NCI-H2227 (cell line): ENCODE measurements around the gene CHSY3.

ENCODE experiments used
- DNase-seq: peaks from one replicate; lab custom pipeline; 2025; ENCODE audit not compliant: unreplicated experiment; lab: John Stamatoyannopoulos, UW

CHSY3 gene

GRCh38 chr5:129904102-129904666, at the start of gene CHSY3:
Gene CHSY3 (plus strand): TSS chr5:129904465.
- DNase-seq: peak; percentile 62

DNA sequence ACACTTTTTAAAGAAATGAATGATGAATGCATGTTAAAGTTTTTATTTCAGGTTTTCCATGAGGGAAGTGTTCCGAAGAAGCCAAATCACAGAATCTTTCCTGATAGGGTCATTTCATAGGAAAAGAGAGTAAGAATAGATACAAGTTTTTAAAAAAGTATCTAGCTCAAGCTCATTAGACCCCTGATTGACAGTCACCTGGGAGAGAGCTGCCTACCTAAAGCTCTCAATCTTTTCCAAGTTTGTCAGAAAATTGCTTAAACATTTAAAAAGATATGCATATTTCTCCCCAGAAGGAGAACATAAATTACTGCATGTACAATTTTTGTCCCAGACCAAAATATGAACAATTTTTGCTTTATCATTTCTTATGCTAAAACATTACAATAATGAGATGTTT, 47.9 kb upstream of the CHSY3 start:
- no peak for DNase-seq

- no peak for DNase-seq
Measured at GRCh38 chr5:129857116-129857515, 47.1 kb upstream of the CHSY3 start.

- DNase-seq: no peak
Measured at GRCh38 chr5:129858131-129858675, 46.1 kb upstream of the CHSY3 start.

DNA sequence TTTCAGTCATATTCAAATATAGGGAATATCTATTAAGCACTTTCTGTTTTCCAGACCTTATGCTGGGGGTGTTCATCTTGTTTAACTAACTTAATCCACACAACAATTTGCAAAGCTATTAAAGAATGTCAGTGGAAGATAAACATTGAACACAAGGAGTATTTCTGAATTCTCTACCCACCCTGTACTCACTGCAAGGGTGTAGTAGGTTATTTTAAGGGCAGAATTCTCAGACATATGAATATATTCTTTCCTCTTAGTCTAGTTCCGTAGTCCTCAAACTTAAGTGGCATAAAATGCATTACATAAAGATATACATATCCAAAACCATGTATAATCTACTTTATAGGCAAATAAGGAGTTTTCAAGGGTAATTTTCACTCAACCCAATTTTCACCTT, 19.9 kb upstream of the CHSY3 start:
- DNase-seq: no peak

- DNase-seq: no peak
Measured at GRCh38 chr5:129899454-129899853, 4.8 kb upstream of the CHSY3 start.

DNA sequence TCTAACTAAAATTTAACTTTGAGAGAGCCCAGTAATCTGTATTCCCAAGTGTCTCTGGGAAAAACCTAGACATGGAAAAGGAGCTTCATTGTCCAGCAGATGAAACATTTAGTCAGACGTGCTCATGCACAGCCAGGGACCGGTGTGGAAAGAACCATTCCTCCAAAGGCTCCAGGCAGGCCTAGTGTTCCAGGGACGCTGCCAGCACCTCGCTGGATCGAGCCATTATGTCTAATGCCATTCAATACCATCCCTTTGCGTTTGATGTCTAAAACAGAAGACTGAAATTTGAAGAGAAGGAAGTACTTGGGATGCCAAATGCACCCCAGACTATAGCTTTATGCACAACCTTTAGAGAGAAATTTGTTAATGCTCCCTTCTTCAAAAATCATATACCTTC, 1.4 kb upstream of the CHSY3 start:
- no peak for DNase-seq

- no peak for DNase-seq
Measured at GRCh38 chr5:129903466-129904101, 681 bp upstream of the CHSY3 start.

- no peak for DNase-seq
Measured at GRCh38 chr5:129904667-129905472, 605 bp downstream of the CHSY3 start.

DNA sequence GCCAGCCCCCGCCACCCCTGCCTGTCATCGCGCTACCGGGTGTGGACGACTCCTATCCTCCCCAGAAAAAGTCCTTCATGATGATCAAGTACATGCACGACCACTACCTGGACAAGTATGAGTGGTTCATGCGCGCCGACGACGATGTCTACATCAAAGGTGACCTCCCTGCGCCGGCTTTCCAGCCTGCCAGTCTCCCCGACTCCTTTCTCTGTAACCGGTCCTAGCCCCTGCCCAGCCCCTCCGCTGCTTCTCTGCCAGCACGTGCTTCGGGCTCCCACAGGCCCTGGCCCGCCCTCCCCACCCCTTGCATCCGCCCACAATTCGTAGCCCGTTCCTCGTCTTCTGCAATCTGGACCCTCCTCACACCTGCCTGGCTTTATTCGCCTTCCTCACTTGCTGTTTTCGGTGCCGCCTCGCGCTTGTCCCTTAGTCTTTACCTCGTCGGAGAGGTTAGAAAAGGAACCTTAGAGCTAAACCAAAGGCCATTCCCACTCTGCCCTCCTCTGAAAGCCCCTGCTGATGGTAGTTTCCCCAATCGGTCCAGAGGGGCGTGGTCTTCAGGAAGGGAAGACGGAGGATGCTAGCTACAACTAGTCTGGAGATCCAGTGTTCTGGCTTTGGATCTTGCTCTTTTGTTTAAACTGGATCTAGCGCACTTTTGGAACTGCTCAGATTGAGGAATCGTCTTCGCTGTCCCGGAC, 1.4 kb downstream of the CHSY3 start:
- DNase-seq: no peak

DNA sequence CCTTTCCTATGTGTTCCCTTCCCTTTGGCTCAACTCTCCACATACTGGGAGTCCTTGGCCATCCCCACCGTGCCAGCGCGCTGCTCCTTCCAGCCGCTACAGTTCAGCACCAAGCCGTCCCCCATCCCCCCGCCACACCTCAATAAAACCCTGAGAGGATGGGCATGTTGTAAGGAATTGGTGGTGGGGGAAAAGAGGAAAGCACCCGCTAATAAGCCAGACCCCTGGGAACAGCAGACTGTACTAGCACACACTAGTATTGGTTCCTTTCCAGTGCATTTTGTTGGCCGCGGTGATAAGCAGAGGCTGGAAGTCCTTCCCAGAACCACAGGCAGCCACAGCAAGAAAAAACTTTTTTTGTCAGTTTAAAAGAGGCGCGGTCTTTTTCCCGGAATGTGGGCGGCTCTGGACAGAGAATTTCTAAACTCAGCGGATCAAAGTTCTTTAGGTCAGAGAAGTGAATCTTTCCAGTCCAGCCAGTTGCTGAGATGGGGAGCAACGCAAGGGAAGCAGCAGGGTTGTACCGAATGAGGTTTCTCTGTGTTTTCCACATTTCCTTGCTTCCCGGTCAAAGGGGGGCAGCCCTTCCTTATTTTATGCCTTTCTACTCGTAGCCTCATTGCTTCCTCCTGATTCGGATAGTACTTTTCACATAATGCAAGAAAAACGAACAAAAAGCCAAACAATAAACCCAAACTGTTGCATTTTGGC, 2.1 kb downstream of the CHSY3 start:
- no peak for DNase-seq

GRCh38 chr5:129909225-129909624, 5.0 kb downstream of the CHSY3 start:
- no peak for DNase-seq

GRCh38 chr5:129912601-129913255, 8.5 kb downstream of the CHSY3 start:
- DNase-seq: no peak

DNA sequence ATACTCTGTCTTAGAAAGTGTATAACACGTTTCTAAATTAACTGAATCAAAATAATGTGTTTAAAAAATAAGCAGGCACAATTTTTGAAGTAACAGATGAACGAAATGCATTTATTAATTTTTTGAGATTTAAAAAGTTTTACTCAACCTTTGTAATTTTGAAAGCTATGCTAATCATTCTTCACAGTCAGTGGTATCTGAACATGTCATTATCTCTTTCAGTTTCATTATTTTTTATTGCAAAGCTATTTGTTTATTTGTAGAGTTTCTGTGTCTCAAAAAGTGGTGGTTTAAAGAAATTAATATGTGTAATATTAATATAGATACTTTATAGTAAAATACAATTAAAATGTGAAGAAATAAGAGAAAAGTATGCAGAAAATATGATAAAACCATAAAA, 11.2 kb downstream of the CHSY3 start:
- no peak for DNase-seq

DNA sequence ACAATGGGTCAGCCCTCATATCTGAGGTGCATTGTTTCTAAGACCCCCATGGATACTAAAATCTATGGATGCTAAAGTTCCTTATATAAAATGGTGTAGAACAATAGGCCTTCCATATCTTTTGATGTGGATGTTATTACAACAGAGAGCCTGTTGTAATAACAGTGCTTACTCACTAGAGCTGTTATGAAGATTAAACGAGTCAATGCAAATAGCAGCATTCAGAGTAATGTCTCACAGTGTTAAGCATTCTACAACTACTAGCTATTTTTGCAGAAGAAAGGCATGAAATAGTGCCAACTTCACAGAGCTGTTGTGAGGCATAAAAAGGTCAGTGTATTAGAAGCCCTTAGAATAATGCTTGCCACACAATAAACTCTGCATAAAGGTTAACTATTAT, 13.0 kb downstream of the CHSY3 start:
- no peak for DNase-seq

GRCh38 chr5:129921204-129921603, 16.9 kb downstream of the CHSY3 start:
- no peak for DNase-seq

- DNase-seq: no peak
Measured at GRCh38 chr5:129930221-129930620, 26.0 kb downstream of the CHSY3 start.

- DNase-seq: no peak
Measured at GRCh38 chr5:129935626-129936025, 31.4 kb downstream of the CHSY3 start.

GRCh38 chr5:129938077-129938476, 33.8 kb downstream of the CHSY3 start:
- DNase-seq: no peak

DNA sequence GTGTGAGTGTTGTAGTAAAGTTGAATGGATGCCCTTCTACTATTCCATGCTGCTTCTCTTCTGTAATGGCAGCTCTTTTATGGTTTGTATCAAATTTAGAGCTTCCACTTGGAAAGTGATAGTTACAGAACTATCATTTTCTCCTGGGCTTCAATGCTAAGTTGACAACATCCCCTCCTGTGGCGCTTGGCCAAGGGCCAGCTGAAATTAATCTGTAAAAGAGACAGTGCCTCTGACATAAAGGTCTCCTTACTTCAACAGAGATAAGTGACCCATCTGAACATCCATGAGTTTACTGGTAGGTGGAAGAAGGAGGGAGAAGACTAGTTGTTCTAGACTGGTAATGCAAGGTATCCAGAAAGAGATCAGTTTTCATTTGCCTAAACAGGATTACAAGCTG, 39.7 kb downstream of the CHSY3 start:
- no peak for DNase-seq
